ENCODE data around the gene TP53TG3D.
A peak's percentile ranks its signal among the peaks of the same experiment; 100 is the strongest.
"Not testable (repeated sequence)": the region's sequence is repeated elsewhere in the genome, so short reads cannot be mapped to it uniquely, and the experiment has no call there.

Gene TP53TG3D, protein sequence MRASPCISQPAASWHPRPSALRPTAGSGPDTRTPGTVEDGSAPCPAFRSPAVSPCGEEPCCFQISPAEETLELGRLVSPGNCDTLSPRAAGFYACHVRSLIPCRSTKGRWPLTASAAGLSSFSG
- 0 to 0.77 (median 0.27) reads per million in 3 experiments for total RNA-seq

GRCh38 chr16:32252986-32253385, at the start of gene TP53TG3D:
Gene TP53TG3D (plus strand): TSS chr16:32253286. CDS start chr16:32253354, 68 bp downstream.
- not testable (repeated sequence) for DNase-seq

DNA sequence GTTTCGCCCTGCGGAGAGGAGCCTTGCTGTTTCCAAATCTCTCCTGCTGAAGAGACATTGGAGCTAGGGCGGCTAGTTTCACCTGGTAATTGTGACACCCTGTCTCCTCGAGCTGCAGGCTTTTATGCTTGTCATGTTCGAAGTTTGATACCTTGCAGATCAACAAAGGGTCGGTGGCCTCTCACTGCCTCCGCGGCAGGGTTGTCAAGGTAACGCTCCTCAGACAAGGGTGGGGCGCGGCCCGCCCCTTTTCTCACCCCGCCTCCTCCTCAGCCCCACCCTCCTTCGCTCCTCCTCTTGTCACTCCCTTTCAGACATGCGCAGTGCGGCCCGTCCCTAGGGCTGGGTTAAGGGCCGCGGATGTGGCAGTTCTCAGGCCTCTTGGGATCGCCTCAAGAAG, 421 bp downstream of the TP53TG3D start:
- DNase-seq = peak; percentile 65

- not testable (repeated sequence) for DNase-seq
Observed at GRCh38 chr16:32261526-32261925, 8.4 kb downstream of the TP53TG3D start.

- not testable (repeated sequence) for DNase-seq
Observed at GRCh38 chr16:32263552-32263951, 10.5 kb downstream of the TP53TG3D start.

DNA sequence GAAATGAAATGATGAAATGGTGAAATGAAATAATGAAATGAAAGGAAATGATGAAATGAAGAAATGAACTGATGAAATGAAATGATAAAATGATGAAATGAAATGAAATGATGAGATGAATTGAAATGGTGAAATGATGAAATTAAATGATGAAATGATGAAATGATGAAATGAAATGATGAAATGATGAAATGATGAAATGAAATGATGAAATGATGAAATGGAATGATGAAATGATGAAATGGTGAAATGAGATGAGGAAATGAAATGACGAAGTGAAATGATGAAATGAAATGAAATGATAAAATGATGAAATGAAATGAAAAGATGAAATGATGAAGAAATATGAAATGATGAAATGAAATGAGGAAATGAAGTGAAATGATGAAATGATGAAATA, 28.8 kb downstream of the TP53TG3D start:
- not testable (repeated sequence) for DNase-seq

GRCh38 chr16:32283024-32283423, 29.9 kb downstream of the TP53TG3D start:
- DNase-seq = not testable (repeated sequence)

DNA sequence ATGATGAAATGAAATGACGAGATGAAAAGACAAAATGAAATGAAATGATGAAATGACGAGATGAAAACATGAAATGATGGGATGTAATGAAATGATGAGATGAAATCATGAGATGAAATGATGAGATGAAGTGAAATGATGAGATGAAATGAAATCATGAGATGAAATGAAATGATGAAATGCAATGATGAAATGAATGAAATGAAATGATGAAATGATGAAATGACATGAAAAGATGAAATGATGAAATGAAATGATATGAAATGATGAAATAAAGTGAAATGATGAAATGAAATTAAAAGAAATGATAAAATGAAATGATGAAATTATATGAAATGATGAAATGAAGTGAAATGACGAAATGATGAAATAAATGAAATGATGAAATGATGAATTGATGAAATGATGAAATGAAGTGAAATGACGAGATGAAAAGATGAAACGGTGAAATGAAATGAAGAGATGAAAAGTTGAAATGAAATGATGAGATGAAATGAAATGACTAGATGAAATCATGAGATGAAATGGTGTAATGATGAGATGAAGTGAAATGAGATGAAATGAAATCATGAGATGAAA, 30.9 kb downstream of the TP53TG3D start:
- not testable (repeated sequence) for DNase-seq

GRCh38 chr16:32284800-32285796, 32.0 kb downstream of the TP53TG3D start:
- not testable (repeated sequence) for DNase-seq

DNA sequence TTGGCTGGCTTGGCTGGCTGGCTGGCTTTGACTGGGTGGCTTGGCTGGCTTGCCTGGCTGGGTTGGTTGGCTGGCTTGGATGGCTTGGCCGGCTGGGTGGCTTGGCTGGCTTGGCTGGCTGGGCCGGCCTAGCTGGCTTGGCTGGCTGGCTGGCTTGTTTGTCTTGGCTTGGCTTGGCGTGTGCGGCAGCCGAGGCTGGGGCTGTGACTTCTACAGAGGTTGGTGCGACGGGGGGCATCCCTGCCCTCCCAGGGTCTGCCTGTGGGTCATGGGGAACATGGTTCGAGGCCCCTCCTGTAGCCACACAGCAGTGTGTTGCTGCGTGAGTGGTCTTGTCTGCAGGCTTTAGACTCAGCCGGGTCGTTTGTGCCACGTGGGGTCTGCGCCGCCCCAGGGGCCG, 33.1 kb downstream of the TP53TG3D start:
- not testable (repeated sequence) for DNase-seq

GRCh38 chr16:32287743-32288142, 34.7 kb downstream of the TP53TG3D start:
- not testable (repeated sequence) for DNase-seq

GRCh38 chr16:32289197-32289596, 36.1 kb downstream of the TP53TG3D start:
- not testable (repeated sequence) for DNase-seq

- not testable (repeated sequence) for DNase-seq
Observed at GRCh38 chr16:32302776-32303175, 49.7 kb downstream of the TP53TG3D start.

Measured in central memory CD4-positive, alpha-beta T cell (primary cell).